Activated CD4-positive, alpha-beta memory T cell treated with anti-CD3 and anti-CD28 coated beads, Interleukin-2, amount 10 ng/mL, durations not matched to agents 7 days and 5 days (primary cell): ENCODE results near the gene PKHD1. TPM values are rescaled to one million over a fixed set of nuclear protein-coding genes. Genes with fewer than 3 reads are reported as not detected.
"Not testable (repeated sequence)": the region's sequence is repeated elsewhere in the genome, so short reads cannot be mapped to it uniquely, and the experiment has no call there.

ENCODE experiments used
- CTCF ChIA-PET: fragments of 350-600 bp; sonication (Branson Sonifier 250); formaldehyde crosslinking; loops from one replicate; lab custom pipeline; 2021; ENCODE audit warnings: antibody characterized with exemption, inconsistent platforms; lab: Charles Lee
- POLR2A ChIA-PET: fragments of 350-600 bp; sonication (Branson Sonifier 250); formaldehyde crosslinking; loops from one replicate; lab custom pipeline; 2021; ENCODE audit warnings: antibody characterized with exemption; lab: Charles Lee
- DNase-seq: peaks from one replicate; pipeline ENCODE4 v3.0.0-alpha.2; 2020
- H3K27ac Mint-ChIP-seq: one replicate; pipeline ENCODE4 v1.8.0; 2021; ENCODE audit warnings: mild to moderate bottlenecking, mixed read lengths
- H3K27me3 Mint-ChIP-seq: one replicate; pipeline ENCODE4 v1.8.0; 2021; ENCODE audit warnings: mixed read lengths
- H3K36me3 Mint-ChIP-seq: one replicate; pipeline ENCODE4 v1.8.0; 2021; ENCODE audit warnings: low read depth, mixed read lengths
- H3K4me1 Mint-ChIP-seq: one replicate; pipeline ENCODE4 v1.8.0; 2021; ENCODE audit warnings: mixed read lengths
- H3K4me3 Mint-ChIP-seq: one replicate; pipeline ENCODE4 v1.8.0; 2021; ENCODE audit warnings: mild to moderate bottlenecking, mixed read lengths
- H3K9me3 Mint-ChIP-seq: one replicate; pipeline ENCODE4 v1.8.0; 2021; ENCODE audit warnings: mixed read lengths
- total RNA-seq, 2 experiments: library from RNA; stranded (reverse); gene quantifications; one replicate each; pipeline ENCODE4 v1.2.3, GENCODE V29; 2021

PKHD1 gene
- total RNA-seq, 2 experiments from 2014 or later: not detected

GRCh38 chr6:51865996-51866395, 221.4 kb downstream of the PKHD1 start:
- Mint-ChIP-seq H3K27me3 (peaks cover 4% of the 10 kb centered on the region), H3K4me1 (no peaks in the 10 kb centered on the region), H3K36me3 (no peaks in the 10 kb centered on the region), H3K4me3 (no peak overlapping the region), H3K9me3 (no peaks in the 10 kb centered on the region), H3K27ac (no peak overlapping the region)
- DNase-seq: no peak
- ChIA-PET CTCF (no interaction called here), POLR2A (no interaction called here)

- no peaks in the 10 kb centered on the region for H3K36me3 Mint-ChIP-seq
- DNase-seq: no peak
- peaks cover 4% of the 10 kb centered on the region for H3K27me3 Mint-ChIP-seq
- H3K27ac Mint-ChIP-seq: no peak overlapping the region
- no peak overlapping the region for H3K4me3 Mint-ChIP-seq
- ChIA-PET CTCF (no interaction called here), POLR2A (no interaction called here)
- H3K4me1 Mint-ChIP-seq: no peaks in the 10 kb centered on the region
- no peaks in the 10 kb centered on the region for H3K9me3 Mint-ChIP-seq
Observed at GRCh38 chr6:51865176-51865575, 222.2 kb downstream of the PKHD1 start.

GRCh38 chr6:51857134-51857533, 230.3 kb downstream of the PKHD1 start:
- ChIA-PET POLR2A (no interaction called here), CTCF (no interaction called here)
- no peak for DNase-seq
- Mint-ChIP-seq H3K27ac (no peak overlapping the region), H3K36me3 (no peaks in the 10 kb centered on the region), H3K27me3 (peaks cover 7% of the 10 kb centered on the region), H3K4me1 (no peaks in the 10 kb centered on the region), H3K4me3 (no peak overlapping the region), H3K9me3 (no peaks in the 10 kb centered on the region)

- ChIA-PET CTCF (no interaction called here), POLR2A (no interaction called here)
- peaks cover 8% of the 10 kb centered on the region for H3K27me3 Mint-ChIP-seq
- H3K4me1 Mint-ChIP-seq: no peaks in the 10 kb centered on the region
- no peaks in the 10 kb centered on the region for H3K9me3 Mint-ChIP-seq
- no peak for DNase-seq
- H3K36me3 Mint-ChIP-seq: no peaks in the 10 kb centered on the region
- H3K27ac Mint-ChIP-seq: no peak overlapping the region
- no peak overlapping the region for H3K4me3 Mint-ChIP-seq
Observed at GRCh38 chr6:51856508-51856907, 230.9 kb downstream of the PKHD1 start.

GRCh38 chr6:51855310-51856082, 231.9 kb downstream of the PKHD1 start:
- Mint-ChIP-seq H3K4me1 (no peaks in the 10 kb centered on the region), H3K27me3 (peaks cover 8% of the 10 kb centered on the region), H3K9me3 (no peaks in the 10 kb centered on the region), H3K36me3 (no peaks in the 10 kb centered on the region), H3K4me3 (no peak overlapping the region), H3K27ac (no peak overlapping the region)
- CTCF ChIA-PET: interaction anchor here (0.9 to 1.0 kb wide), 2 partner anchors 165 to 167 kb away, joined by 3 to 5 read pairs; no protein-coding TSS in a partner anchor
- no peak for DNase-seq
- POLR2A ChIA-PET: no interaction called here

GRCh38 chr6:51854876-51855275, 232.5 kb downstream of the PKHD1 start:
- H3K4me3 Mint-ChIP-seq: no peak overlapping the region
- peaks cover 8% of the 10 kb centered on the region for H3K27me3 Mint-ChIP-seq
- POLR2A ChIA-PET: no interaction called here
- no peak overlapping the region for H3K27ac Mint-ChIP-seq
- H3K36me3 Mint-ChIP-seq: no peaks in the 10 kb centered on the region
- H3K9me3 Mint-ChIP-seq: no peaks in the 10 kb centered on the region
- CTCF ChIA-PET: interaction anchor here (0.7 to 1.3 kb wide), 4 partner anchors 9 to 167 kb away, joined by 3 to 4 read pairs (median 3); no protein-coding TSS in a partner anchor
- DNase-seq: no peak
- no peaks in the 10 kb centered on the region for H3K4me1 Mint-ChIP-seq

GRCh38 chr6:51854347-51854746, 233.1 kb downstream of the PKHD1 start:
- Mint-ChIP-seq H3K27me3 (peaks cover 8% of the 10 kb centered on the region), H3K9me3 (no peaks in the 10 kb centered on the region), H3K4me3 (no peak overlapping the region), H3K36me3 (no peaks in the 10 kb centered on the region), H3K4me1 (no peaks in the 10 kb centered on the region), H3K27ac (no peak overlapping the region)
- POLR2A ChIA-PET: no interaction called here
- CTCF ChIA-PET: interaction anchor here (0.7 to 1.3 kb wide), 4 partner anchors 9 to 168 kb away, joined by 3 to 4 read pairs (median 3); no protein-coding TSS in a partner anchor
- no peak for DNase-seq

- H3K9me3 Mint-ChIP-seq, H3K27me3 Mint-ChIP-seq, H3K4me1 Mint-ChIP-seq, POLR2A ChIA-PET, DNase-seq, H3K36me3 Mint-ChIP-seq, H3K27ac Mint-ChIP-seq, H3K4me3 Mint-ChIP-seq, CTCF ChIA-PET: not testable (repeated sequence)
Observed at GRCh38 chr6:51853109-51853508, 234.3 kb downstream of the PKHD1 start.

- CTCF ChIA-PET: no interaction called here
- Mint-ChIP-seq H3K9me3 (no peaks in the 10 kb centered on the region), H3K4me3 (no peak overlapping the region), H3K4me1 (no peaks in the 10 kb centered on the region), H3K36me3 (no peaks in the 10 kb centered on the region), H3K27ac (no peak overlapping the region), H3K27me3 (no peaks in the 10 kb centered on the region)
- no peak for DNase-seq
- POLR2A ChIA-PET: no interaction called here
Observed at GRCh38 chr6:51846531-51846930, 240.9 kb downstream of the PKHD1 start.

GRCh38 chr6:51844336-51844735, 243.1 kb downstream of the PKHD1 start:
- H3K4me1 Mint-ChIP-seq: no peaks in the 10 kb centered on the region
- no peaks in the 10 kb centered on the region for H3K36me3 Mint-ChIP-seq
- H3K27me3 Mint-ChIP-seq: no peaks in the 10 kb centered on the region
- no peak for DNase-seq
- ChIA-PET POLR2A (no interaction called here), CTCF (no interaction called here)
- no peak overlapping the region for H3K4me3 Mint-ChIP-seq
- H3K9me3 Mint-ChIP-seq: no peaks in the 10 kb centered on the region
- no peak overlapping the region for H3K27ac Mint-ChIP-seq

GRCh38 chr6:51843456-51844056, 243.9 kb downstream of the PKHD1 start:
- POLR2A ChIA-PET: no interaction called here
- H3K9me3 Mint-ChIP-seq: no peaks in the 10 kb centered on the region
- no peaks in the 10 kb centered on the region for H3K36me3 Mint-ChIP-seq
- no peak overlapping the region for H3K27ac Mint-ChIP-seq
- no peaks in the 10 kb centered on the region for H3K27me3 Mint-ChIP-seq
- H3K4me3 Mint-ChIP-seq: no peak overlapping the region
- no peak for DNase-seq
- H3K4me1 Mint-ChIP-seq: no peaks in the 10 kb centered on the region
- CTCF ChIA-PET: no interaction called here

GRCh38 chr6:51842804-51843378, 244.5 kb downstream of the PKHD1 start:
- POLR2A ChIA-PET: no interaction called here
- no peaks in the 10 kb centered on the region for H3K36me3 Mint-ChIP-seq
- DNase-seq: no peak
- H3K27me3 Mint-ChIP-seq: no peaks in the 10 kb centered on the region
- no peaks in the 10 kb centered on the region for H3K9me3 Mint-ChIP-seq
- no peak overlapping the region for H3K4me3 Mint-ChIP-seq
- H3K27ac Mint-ChIP-seq: no peak overlapping the region
- CTCF ChIA-PET: no interaction called here
- no peaks in the 10 kb centered on the region for H3K4me1 Mint-ChIP-seq

GRCh38 chr6:51842061-51842803, 245.2 kb downstream of the PKHD1 start:
- Mint-ChIP-seq H3K27me3 (no peaks in the 10 kb centered on the region), H3K9me3 (no peaks in the 10 kb centered on the region), H3K4me1 (no peaks in the 10 kb centered on the region), H3K4me3 (no peak overlapping the region), H3K27ac (no peak overlapping the region), H3K36me3 (no peaks in the 10 kb centered on the region)
- ChIA-PET CTCF (no interaction called here), POLR2A (no interaction called here)
- no peak for DNase-seq
